ENCODE data around the gene KIF19.

- TF ChIP-seq POLR2A (IDR thresholded peaks at IDR 0.05): no peak
- TF ChIP-seq, protein P1, sequence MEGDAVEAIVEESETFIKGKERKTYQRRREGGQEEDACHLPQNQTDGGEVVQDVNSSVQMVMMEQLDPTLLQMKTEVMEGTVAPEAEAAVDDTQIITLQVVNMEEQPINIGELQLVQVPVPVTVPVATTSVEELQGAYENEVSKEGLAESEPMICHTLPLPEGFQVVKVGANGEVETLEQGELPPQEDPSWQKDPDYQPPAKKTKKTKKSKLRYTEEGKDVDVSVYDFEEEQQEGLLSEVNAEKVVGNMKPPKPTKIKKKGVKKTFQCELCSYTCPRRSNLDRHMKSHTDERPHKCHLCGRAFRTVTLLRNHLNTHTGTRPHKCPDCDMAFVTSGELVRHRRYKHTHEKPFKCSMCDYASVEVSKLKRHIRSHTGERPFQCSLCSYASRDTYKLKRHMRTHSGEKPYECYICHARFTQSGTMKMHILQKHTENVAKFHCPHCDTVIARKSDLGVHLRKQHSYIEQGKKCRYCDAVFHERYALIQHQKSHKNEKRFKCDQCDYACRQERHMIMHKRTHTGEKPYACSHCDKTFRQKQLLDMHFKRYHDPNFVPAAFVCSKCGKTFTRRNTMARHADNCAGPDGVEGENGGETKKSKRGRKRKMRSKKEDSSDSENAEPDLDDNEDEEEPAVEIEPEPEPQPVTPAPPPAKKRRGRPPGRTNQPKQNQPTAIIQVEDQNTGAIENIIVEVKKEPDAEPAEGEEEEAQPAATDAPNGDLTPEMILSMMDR (IDR thresholded peaks at IDR 0.05): no peak
Observed at GRCh38 chr17:74357466-74357809, 31.4 kb downstream of the KIF19 start.

All from testis (tissue), 2 donors.